GM21723 (cell line): ENCODE data around the gene ACAP3.

Experiments
- ATAC-seq: cut with Tn5 transposase; IDR thresholded peaks from one replicate; pipeline ENCODE4 v1.9.1; 2021; ENCODE audit warnings: mild to moderate bottlenecking, moderate library complexity; ENCODE audit not compliant: unreplicated experiment

Gene ACAP3

GRCh38 chr1:1307923-1308755, at the start of gene ACAP3, which contains the start of gene PUSL1:
Gene ACAP3, minus strand, starts transcription at chr1:1307930. Its CDS starts 115 bp downstream, at chr1:1307815.
Gene PUSL1, plus strand, starts transcription at chr1:1308597. Its CDS starts 47 bp downstream, at chr1:1308644.
- ATAC-seq = peak; percentile 61

DNA sequence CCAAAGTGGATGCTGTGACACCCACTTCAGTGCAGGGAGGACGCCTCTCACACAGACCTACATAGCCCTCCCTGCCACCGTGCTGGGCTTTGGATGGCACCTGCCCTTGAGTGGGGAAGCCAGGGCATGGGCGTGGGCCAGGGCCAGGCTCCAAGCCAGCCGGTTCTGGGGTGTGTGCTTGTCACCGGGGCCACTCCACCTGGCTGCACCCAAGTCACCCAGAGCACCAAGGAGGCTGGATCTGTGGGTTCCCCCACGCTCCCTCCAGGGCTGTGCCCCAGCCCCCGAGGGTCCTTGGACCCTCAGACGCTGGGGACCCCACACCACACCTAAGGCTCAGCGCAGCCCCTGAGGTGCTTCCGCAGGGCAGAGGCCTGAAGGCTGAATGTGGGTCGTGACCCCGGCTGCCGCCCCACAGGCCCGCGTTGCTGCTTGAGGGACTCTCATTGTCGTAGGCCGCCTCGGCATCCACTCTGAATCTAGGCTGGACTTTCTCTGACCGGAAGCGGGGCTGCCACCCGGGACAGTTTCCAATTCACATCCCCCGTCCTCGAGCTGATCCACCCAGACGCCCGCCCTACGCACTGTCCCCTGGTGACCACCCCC, 49.2 kb upstream of the ACAP3 start:
- no peak for ATAC-seq

GRCh38 chr1:1356166-1356795, 48.6 kb upstream of the ACAP3 start:
- ATAC-seq = no peak

DNA sequence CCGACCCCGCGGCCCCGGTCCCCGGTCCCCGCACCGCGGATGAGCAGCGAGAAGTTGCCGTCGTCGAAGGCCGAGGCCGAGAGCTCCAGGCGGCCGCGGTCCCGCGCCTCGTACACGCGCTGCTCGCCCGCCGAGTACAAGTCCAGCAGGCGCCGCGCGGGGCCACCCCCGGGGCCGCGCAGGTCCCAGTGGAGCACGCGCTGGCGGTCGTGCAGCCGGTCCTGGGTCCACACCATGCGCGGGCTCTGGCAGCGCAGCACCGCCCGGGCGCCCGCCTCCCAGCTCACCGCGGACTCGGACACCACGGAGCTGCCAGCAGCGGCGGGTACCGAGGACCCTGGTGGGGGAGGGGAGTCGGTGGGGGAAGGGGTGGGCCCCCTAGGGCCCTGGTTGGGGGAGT, 47.7 kb upstream of the ACAP3 start:
- no peak for ATAC-seq

DNA sequence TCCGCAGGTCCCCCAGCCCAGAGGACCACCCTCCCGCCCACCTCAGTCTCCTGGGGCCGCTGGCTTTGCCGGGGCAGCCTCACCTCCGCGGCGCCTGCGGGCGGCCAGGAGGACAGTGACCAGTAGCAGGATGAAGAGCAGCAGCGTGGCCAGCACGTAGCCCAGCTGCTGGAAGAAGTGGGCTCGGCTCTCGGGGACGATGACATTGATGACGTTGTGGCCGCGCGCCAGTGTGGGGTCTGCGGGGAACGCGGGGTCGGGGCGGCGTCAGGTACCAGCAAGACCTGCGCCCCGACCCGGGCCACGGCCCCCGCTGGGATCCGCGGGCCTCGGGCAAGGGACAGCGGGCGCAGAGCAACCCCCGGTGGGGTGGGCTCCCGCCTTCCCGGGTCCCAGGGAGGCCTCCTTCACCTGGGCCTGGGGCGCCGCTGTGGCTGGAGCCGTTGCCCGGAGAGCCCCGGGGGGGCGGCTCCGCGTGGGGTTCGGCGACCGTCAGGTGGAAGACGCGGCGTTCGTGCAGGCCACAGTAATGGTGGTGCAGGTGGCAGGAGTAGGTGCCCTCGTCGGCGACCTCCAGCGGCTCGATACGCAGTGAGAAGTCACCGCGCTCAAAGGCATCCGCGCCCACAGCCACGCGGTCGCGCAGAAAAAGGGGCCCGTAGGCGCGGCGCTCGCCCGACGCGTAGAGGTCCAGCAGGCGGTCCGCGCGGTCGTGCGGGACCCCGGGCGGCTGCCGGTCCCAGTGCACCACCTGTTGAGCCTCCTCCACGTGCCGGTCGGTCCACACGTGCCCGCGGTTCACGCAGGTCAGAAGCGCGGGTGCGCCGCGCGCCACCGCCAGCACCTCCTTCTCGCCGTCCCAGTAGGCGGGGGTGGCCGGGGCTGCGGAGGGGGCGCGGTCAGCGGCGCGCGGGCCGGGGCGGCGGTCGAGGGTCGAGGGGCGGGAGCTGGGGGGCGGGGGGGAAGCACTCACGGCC, 46.8 kb upstream of the ACAP3 start:
- no peak for ATAC-seq

DNA sequence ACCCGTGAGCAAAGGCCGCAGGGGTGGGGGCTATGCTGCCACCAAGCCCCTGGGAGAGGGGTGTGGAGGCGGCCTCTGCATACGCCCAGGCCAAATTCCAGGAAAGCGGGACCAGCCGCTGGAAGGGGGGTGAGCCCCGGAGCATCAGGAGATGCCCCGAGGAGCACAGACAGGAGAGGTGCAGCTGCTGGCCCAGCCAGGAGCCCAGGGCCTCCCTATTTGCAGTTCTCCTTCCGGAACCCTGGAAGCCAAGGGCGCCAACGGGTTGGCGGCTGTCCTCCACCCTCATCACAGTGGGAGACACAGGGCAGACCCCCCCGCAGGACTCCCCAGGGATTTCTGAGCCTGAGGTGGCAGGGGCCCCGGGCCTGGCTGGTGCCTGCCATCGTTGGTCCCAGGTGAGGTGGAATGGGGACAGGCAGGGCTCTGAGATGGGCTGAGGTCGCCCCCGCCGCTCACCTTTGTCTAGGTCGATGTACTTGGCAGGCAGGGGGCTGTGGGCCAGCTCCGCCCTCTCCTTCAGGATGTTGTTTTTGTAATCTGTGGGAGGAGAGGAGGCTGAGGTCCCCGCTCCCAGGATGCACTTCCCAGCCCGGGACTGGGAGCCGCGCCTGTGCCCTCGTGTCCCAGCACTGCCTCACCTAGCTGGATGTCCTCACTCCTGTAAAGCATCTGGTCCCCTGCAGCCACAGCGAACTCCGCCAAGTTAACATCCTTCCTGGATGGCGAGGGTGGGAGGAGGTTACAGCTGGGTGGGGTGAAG, 45.8 kb upstream of the ACAP3 start:
- no peak for ATAC-seq

DNA sequence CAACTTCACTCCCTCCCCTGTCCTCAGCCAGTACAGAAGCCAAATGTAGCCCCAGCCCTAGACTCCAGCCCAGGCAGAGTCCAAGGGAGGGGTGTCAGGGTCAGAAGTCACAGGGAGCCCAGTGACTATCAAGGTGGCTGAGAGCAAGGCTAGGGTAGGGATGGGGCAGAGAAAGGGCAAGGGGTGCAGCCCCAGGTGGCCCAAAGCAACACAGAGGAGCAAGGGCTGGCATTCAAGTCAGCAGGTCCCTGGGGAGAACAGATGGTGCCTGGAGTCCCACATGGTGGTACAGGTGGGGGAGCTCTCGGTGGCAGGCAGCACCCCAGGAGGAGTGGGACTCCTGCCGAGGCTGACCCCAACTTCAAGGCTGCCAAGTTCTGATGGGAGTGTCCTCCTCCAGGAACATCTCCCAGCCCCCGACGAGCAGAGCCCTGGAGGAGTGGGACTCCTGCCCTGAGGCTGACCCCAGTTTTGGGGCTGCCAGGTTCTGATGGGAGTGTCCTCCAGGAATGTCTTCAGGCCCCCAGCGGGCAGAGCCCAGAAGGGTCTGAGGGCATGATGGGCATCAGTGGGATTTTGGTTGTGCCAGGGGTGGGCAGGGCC, 45.2 kb upstream of the ACAP3 start:
- ATAC-seq = no peak

DNA sequence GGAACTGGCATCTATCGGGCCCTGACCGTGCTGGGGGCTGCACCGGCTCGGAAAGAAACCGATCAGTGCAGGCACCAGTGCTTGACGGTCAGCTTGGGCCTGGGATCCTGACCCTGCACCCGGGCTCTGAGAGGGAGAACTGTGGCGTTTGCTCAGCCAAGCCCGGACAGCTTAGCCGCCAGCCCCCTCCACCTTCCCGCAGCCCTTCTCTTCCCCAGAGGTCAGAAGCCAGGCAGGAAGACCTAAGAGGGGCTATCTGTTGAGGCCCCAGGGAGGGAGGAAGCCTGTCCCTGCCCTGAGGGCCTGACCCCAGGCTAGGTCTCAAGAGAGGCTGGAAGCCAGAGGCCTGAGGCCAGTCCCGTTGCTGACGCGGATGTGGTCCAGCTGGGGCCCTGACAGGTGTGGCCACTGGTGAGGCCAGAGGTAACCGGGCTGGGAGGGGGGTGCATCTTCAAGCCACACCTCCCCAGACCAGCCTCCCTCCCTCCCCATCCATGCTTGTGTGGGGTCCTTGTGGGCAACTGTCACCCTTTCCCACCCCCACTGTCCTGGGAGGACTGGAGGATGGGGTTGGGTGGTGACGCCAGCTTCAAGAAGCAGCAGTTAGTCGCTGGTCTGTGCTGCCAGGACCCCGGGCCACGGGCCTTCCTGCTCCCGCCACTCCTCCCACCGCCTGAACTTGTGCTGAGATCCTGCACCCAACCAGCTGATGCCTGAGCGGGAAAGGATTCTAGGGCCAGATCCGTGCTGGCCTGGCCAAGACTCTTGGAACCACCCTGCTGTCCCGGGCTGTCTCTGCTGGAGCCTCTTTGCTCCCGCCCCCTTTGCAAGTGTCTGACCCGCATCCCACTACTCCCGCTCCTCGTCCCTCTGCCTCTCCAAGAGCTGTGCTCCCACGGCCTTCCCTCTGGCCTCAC, 44.0 kb upstream of the ACAP3 start:
- no peak for ATAC-seq

- peak; percentile 57 for ATAC-seq
Measured at GRCh38 chr1:1349256-1350012, 41.7 kb upstream of the ACAP3 start, which contains the start of gene DVL1. Gene DVL1, minus strand, starts transcription at chr1:1349418. Its CDS starts 353 bp downstream, at chr1:1349065.

DNA sequence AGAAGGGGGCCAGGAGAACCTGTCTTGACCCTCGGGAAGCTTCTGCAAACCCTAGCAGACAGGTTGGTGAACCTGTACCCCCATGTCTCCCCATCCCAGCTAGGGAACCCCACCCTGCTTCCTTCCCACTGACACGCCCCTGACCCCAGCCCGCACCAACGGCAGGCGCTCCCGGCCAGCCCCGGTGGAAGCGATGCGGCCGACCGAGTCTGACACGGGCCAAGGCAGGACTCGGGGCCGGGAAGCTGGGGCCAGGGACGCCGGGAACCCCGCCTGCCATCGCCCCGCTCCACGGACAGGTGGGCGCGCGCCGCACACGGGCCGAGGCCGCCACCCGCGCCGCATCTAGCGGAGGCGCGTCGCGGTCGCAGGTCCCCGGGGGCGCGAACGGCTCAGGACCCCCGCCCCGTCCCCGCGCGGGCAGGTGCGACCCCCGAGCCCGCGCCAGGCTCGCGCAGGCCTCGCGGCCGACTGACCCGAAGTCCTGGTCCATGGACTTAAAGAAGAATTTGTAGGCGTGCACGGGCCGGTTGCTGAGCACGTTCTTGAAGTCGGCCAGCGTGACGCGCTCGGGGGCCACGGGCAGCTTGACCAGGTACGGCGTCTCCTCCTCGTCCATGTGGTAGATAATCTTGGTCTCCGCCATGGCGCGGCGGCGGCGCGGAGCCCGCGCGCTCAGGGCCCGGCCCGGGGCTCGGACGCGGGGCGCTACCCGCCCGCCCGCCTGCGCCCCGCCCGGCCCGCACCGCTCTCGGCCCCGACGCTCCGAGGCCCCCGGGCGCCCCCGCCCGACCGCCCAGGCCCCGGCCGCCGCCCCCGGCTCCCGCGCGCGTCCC, 40.9 kb upstream of the ACAP3 start:
- peak; percentile 34 for ATAC-seq

- ATAC-seq = no peak
Measured at GRCh38 chr1:1347663-1348419, 40.1 kb upstream of the ACAP3 start.

- no peak for ATAC-seq
Measured at GRCh38 chr1:1347026-1347595, 39.4 kb upstream of the ACAP3 start.

DNA sequence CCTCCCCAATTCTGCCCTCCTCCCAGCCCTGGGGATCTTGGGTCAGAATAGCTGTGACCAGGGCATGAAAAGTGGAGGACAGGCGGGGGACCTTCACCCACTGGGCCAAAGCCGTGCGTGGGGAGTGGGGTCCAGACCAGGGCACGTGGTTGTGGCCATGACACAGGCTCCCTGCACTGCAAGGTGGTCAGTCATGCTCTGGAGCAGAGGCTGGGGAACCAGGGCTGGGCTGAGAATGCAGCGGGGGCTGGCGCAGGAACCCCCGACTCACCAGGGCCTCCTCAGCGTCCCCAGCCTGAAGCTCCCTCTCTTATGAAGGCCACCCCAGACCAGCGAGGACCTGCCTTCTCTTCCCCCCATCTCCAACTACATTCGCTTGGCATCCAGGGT, 38.8 kb upstream of the ACAP3 start:
- no peak for ATAC-seq

DNA sequence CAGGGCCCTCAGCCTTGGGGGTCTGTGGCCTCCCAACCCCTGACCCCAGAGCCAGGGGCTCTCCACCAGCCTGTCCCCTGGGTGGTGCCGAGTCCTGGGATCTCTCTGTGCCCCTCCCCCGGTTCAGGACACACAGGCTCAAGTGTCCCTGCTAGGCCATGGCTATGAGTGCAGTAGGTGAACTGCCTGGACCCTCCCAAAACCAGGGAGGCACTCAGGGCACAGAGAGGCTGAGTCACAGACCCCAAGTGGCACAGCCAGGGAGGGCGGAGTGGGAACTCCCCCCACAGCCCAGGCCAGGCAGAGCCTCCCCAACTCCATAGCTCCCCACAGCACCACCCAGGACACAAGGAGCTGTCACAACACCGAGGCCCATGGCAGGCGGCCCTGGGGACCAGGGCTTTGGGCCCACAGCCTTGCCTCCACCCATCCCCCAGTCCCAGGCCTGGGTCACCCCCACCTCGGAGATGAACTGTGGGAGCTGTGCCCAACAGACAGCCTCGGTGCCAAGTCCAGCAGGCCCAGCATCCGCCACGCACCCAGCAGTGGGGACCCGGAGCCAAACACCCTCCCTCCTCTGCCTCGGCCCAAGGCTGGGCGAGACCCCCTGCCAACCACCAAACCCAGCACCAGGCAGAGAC, 38.2 kb upstream of the ACAP3 start:
- ATAC-seq = no peak

GRCh38 chr1:1345384-1345783, 37.7 kb upstream of the ACAP3 start:
- ATAC-seq = no peak
